B cell (primary cell): ENCODE measurements around the gene KIF13A. TPM values are rescaled to one million over a fixed set of nuclear protein-coding genes. Genes with fewer than 3 reads are reported as not detected.
"Not testable (repeated sequence)": the region's sequence is repeated elsewhere in the genome, so short reads cannot be mapped to it uniquely, and the experiment has no call there.

ENCODE experiments used
- ATAC-seq: fragments of 200-7000 bp; cut with Tn5 transposase; one replicate; pipeline ENCODE4 v1.10.0; 2021; ENCODE audit warnings: low read depth, mild to moderate bottlenecking, moderate number of reproducible peaks, moderate library complexity
- CTCF ChIA-PET: fragments of 350-600 bp; sonication (Branson Sonifier 250); formaldehyde crosslinking; loops from one replicate; lab custom pipeline; 2021; ENCODE audit warnings: antibody characterized with exemption, inconsistent platforms; lab: Charles Lee
- POLR2A ChIA-PET: fragments of 350-600 bp; sonication (Branson Sonifier 250); formaldehyde crosslinking; loops from one replicate; lab custom pipeline; 2021; ENCODE audit warnings: antibody characterized with exemption; lab: Charles Lee
- DNase-seq: peaks from one replicate; pipeline ENCODE4 v3.0.0; 2013
- H2AFZ ChIP-seq: 2 replicates; pipeline ENCODE4 v1.6.1; 2012; ENCODE audit warnings: mild to moderate bottlenecking, low read depth, low read length; ENCODE audit not compliant: insufficient read depth, poor library complexity, severe bottlenecking
- H3K27ac ChIP-seq, 2 donors: 1 replicate in 1 of 2; 2 replicates in 1 of 2; pipeline ENCODE4 v1.5.1; 2012 to 2013; ENCODE audit warnings: low read length in 2 of 2, mild to moderate bottlenecking in 2 of 2, moderate library complexity in 1 of 2
- H3K27me3 ChIP-seq, 4 experiments: fragments of 200-600 bp in 1 of 4; sonication (generic) in 1 of 4; replicated peaks in 1 of 4; 1 replicate in 2 of 4; 2 replicates in 2 of 4; pipeline versions ENCODE4 v1.6.1 to v1.7.0; 2013 to 2016; ENCODE audit warnings: low read length in 3 of 4, mild to moderate bottlenecking in 2 of 4, mixed read lengths in 1 of 4, moderate library complexity in 1 of 4; ENCODE audit not compliant: insufficient read depth in 4 of 4, control insufficient read depth in 3 of 4; ENCODE audit errors: control extremely low read depth in 1 of 4
- H3K36me3 ChIP-seq, 2 experiments: replicated peaks in 1 of 2; 1 replicate in 1 of 2; 2 replicates in 1 of 2; pipeline versions ENCODE4 v1.6.1 to v1.7.1; 2013; ENCODE audit warnings: low read length in 1 of 2; ENCODE audit not compliant: insufficient read depth in 2 of 2, control insufficient read depth in 1 of 2; ENCODE audit errors: control extremely low read depth in 1 of 2, extremely low read depth in 1 of 2
- H3K4me1 ChIP-seq, 2 donors: fragments of 200-600 bp in 1 of 2; sonication (generic) in 1 of 2; 1 replicate in 1 of 2; 2 replicates in 1 of 2; pipeline versions ENCODE4 v1.5.1 to v1.6.1; 2013 to 2017; ENCODE audit warnings: low read length in 2 of 2; ENCODE audit not compliant: control insufficient read depth in 2 of 2, insufficient read depth in 2 of 2
- H3K4me2 ChIP-seq: replicated peaks from 2 replicates; pipeline ENCODE3; 2012; ENCODE audit warnings: mild to moderate bottlenecking, low read depth, low read length; ENCODE audit not compliant: poor library complexity, severe bottlenecking
- H3K4me3 ChIP-seq, 5 experiments: fragments of 200-600 bp in 1 of 5; sonication (generic) in 1 of 5; 1 replicate in 3 of 5; 2 replicates in 2 of 5; pipeline versions ENCODE4 v1.5.1 to v1.7.0; 2011 to 2016; ENCODE audit warnings: low read length in 4 of 5, mild to moderate bottlenecking in 4 of 5, low read depth in 2 of 5, control low read depth in 1 of 5, moderate library complexity in 1 of 5; ENCODE audit not compliant: insufficient read depth in 1 of 5; ENCODE audit errors: control extremely low read depth in 1 of 5, extremely low read depth in 1 of 5
- H3K79me2 ChIP-seq: fragments of 200-600 bp; sonication (generic); one replicate; pipeline ENCODE4 v1.6.0; 2016; ENCODE audit warnings: low read length; ENCODE audit not compliant: control insufficient read depth, insufficient read depth
- H3K9ac ChIP-seq: fragments of 200-600 bp; sonication (generic); 2 replicates; pipeline ENCODE4 v1.6.1; 2017; ENCODE audit warnings: mild to moderate bottlenecking, low read length, moderate library complexity
- H3K9me3 ChIP-seq, 3 donors: one replicate each; pipeline versions ENCODE4 v1.6.1 to v1.7.1; 2013; ENCODE audit warnings: low read length in 2 of 3; ENCODE audit not compliant: control insufficient read depth in 2 of 3, insufficient read depth in 1 of 3; ENCODE audit errors: control extremely low read depth in 1 of 3
- H4K20me1 ChIP-seq: 2 replicates; pipeline ENCODE4 v1.6.0; 2012; ENCODE audit warnings: mild to moderate bottlenecking, low read length; ENCODE audit not compliant: insufficient read depth, control insufficient read depth, poor library complexity, severe bottlenecking
- H3K27ac Mint-ChIP-seq: one replicate; pipeline ENCODE4 v1.8.0; 2021; ENCODE audit warnings: mixed read lengths
- H3K27me3 Mint-ChIP-seq: one replicate; pipeline ENCODE4 v1.8.0; 2021; ENCODE audit warnings: mixed read lengths
- H3K4me1 Mint-ChIP-seq: one replicate; pipeline ENCODE4 v1.8.0; 2021; ENCODE audit warnings: mixed read lengths
- H3K4me3 Mint-ChIP-seq: one replicate; pipeline ENCODE4 v1.8.0; 2021; ENCODE audit warnings: mixed read lengths
- H3K9me3 Mint-ChIP-seq: one replicate; pipeline ENCODE4 v1.8.0; 2022; ENCODE audit warnings: mixed read lengths; ENCODE audit not compliant: insufficient read depth
- EZH2 ChIP-seq: IDR thresholded peaks from 2 replicates; pipeline ENCODE4 v1.6.1; 2012; ENCODE audit warnings: borderline replicate concordance, low read depth, mild to moderate bottlenecking, moderate library complexity, low read length; ENCODE audit not compliant: insufficient read depth, poor library complexity, severe bottlenecking
- WGBS: methylation state at CpG from one replicate; pipeline ENCODE4 v1.1.5; 2013; ENCODE audit warnings: missing lambda C conversion rate; ENCODE audit not compliant: insufficient coverage; 5-methylcytosine and 5-hydroxymethylcytosine counted together
- intact Hi-C: fragments of 100-400 bp; cut with micrococcal nuclease; formaldehyde crosslinking; loops from one replicate; pipeline ENCODE4 v1.10.0; 2022
- polyA plus RNA-seq: library from polyadenylated mRNA; depleted of rRNA; stranded (reverse); fragments of >200 nt; gene quantifications from 2 replicates; pipeline ENCODE4 v1.2.3, GENCODE V29; 2012
- total RNA-seq, 2 donors: library from RNA; stranded (reverse); fragments of 120-200 nt in 1 of 2; gene quantifications; 1 replicate in 1 of 2; 2 replicates in 1 of 2; pipeline versions ENCODE4 v1.2.3 to v1.2.4, GENCODE V29; 2013 to 2022
- TF ChIP-seq, protein P1 (sequence below): fragments of 200-600 bp; IDR thresholded peaks from one replicate; pipeline ENCODE4 v1.8.0; 2022; ENCODE audit warnings: antibody characterized with exemption, mild to moderate bottlenecking

The KIF13A gene
- total and polyA plus RNA-seq, 2 donors (not counting 1 experiment from before 2014, with no cell fraction given) = 2.1 to 23.4 TPM

GRCh38 chr6:17754254-17754653, 233.2 kb downstream of the KIF13A start:
- no peak overlapping the region for H3K4me2 ChIP-seq
- no peaks in the 10 kb centered on the region for H3K36me3 ChIP-seq
- H2AFZ ChIP-seq = no peak overlapping the region
- no peaks in the 10 kb centered on the region for H4K20me1 ChIP-seq
- H3K79me2 ChIP-seq = no peaks in the 10 kb centered on the region
- no peak overlapping the region for H3K4me3 Mint-ChIP-seq
- no peak overlapping the region for H3K27ac Mint-ChIP-seq
- peaks cover 0 to 3% (median 0%) of the 10 kb centered on the region in 3 donors for H3K9me3 ChIP-seq
- no peaks in the 10 kb centered on the region for H3K4me1 Mint-ChIP-seq
- no peak overlapping the region for H3K27ac ChIP-seq
- H3K4me1 ChIP-seq = no peaks in the 10 kb centered on the region
- ChIA-PET POLR2A (no interaction called here), CTCF (no interaction called here)
- H3K27me3 Mint-ChIP-seq = no peaks in the 10 kb centered on the region
- ATAC-seq (no peak), DNase-seq (no peak)
- H3K9me3 Mint-ChIP-seq = no peaks in the 10 kb centered on the region
- no peaks in the 10 kb centered on the region for H3K27me3 ChIP-seq
- WGBS = 50% methylated on average over 1 of the region's 3 CpGs
- TF ChIP-seq EZH2 = no peak
- TF ChIP-seq, protein P1, sequence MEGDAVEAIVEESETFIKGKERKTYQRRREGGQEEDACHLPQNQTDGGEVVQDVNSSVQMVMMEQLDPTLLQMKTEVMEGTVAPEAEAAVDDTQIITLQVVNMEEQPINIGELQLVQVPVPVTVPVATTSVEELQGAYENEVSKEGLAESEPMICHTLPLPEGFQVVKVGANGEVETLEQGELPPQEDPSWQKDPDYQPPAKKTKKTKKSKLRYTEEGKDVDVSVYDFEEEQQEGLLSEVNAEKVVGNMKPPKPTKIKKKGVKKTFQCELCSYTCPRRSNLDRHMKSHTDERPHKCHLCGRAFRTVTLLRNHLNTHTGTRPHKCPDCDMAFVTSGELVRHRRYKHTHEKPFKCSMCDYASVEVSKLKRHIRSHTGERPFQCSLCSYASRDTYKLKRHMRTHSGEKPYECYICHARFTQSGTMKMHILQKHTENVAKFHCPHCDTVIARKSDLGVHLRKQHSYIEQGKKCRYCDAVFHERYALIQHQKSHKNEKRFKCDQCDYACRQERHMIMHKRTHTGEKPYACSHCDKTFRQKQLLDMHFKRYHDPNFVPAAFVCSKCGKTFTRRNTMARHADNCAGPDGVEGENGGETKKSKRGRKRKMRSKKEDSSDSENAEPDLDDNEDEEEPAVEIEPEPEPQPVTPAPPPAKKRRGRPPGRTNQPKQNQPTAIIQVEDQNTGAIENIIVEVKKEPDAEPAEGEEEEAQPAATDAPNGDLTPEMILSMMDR = no peak
- no peak overlapping the region for H3K9ac ChIP-seq
- no peak overlapping the region for H3K4me3 ChIP-seq
- intact Hi-C loops = no loop called here

GRCh38 chr6:17745324-17745723, 242.1 kb downstream of the KIF13A start:
- H3K27me3 ChIP-seq, H3K27ac Mint-ChIP-seq, H3K9me3 Mint-ChIP-seq, H3K9ac ChIP-seq, H3K4me2 ChIP-seq, H3K4me3 ChIP-seq, H3K27me3 Mint-ChIP-seq, H3K4me1 ChIP-seq, H2AFZ ChIP-seq, H3K27ac ChIP-seq, H3K36me3 ChIP-seq, H3K4me3 Mint-ChIP-seq, H3K79me2 ChIP-seq, DNase-seq, H4K20me1 ChIP-seq, intact Hi-C loops, ATAC-seq: not testable (repeated sequence)
- peaks cover 0 to 14% (median 0%) of the 10 kb centered on the region in 3 donors for H3K9me3 ChIP-seq
- 98% methylated on average over 27 of the region's 35 CpGs for WGBS
- H3K4me1 Mint-ChIP-seq = peaks cover 12% of the 10 kb centered on the region
- ChIA-PET CTCF (interaction anchor here (0.6 kb wide), 1 partner anchor 43 kb away, joined by 3 read pairs; no protein-coding TSS in a partner anchor), POLR2A (interaction anchor here (0.6 kb wide), 1 partner anchor 12 kb away, joined by 9 read pairs; no protein-coding TSS in a partner anchor)

DNA sequence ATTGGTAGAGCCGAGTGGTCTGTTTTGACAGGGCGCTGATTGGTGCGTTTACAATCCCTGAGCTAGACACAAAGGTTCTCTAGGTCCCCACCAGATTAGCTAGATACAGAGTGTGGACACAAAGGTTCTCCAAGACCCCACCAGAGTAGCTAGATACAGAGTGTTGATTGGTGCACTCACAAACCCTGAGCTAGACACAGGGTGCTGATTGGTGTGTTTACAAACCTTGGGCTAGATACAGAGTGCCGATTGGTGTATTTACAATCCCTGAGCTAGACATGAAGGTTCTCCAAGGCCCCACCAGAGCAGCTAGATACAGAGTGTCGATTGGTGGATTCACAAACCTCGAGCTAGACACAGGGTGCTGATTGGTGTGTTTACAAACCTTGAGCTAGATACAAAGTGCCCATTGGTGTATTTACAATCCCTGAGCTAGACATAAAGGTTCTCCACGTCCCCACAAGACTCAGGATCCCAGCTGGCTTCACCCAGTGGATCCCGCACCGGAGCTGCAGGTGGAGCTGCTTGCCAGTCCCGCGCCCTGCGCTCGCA, 242.6 kb downstream of the KIF13A start:
- WGBS = 94% methylated on average over 10 of the region's 13 CpGs
- H3K27me3 Mint-ChIP-seq, ATAC-seq, H3K27me3 ChIP-seq, H3K27ac ChIP-seq, H3K4me1 ChIP-seq, H3K79me2 ChIP-seq, DNase-seq, H3K36me3 ChIP-seq, intact Hi-C loops, H3K9me3 Mint-ChIP-seq, CTCF ChIA-PET, H2AFZ ChIP-seq, POLR2A ChIA-PET, H3K9ac ChIP-seq, H3K4me3 Mint-ChIP-seq, H3K4me2 ChIP-seq, H3K4me3 ChIP-seq, H3K27ac Mint-ChIP-seq, H4K20me1 ChIP-seq: not testable (repeated sequence)
- H3K4me1 Mint-ChIP-seq = peaks cover 12% of the 10 kb centered on the region
- peaks cover 0 to 19% (median 0%) of the 10 kb centered on the region in 3 donors for H3K9me3 ChIP-seq
